Measurements from ENCODE around the gene FAH.

The FAH gene

GRCh38 chr15:80184554-80184953, 31.8 kb downstream of the FAH start:
- no peak overlapping the region for H3K4me3 ChIP-seq (ENCODE audit: low read depth, low read length)
- no peak for TF ChIP-seq CTCF (IDR thresholded peaks at IDR 0.05; ENCODE audit: low read depth, low read length)

- TF ChIP-seq CTCF (IDR thresholded peaks at IDR 0.05; ENCODE audit: low read depth, low read length), result no peak
- no peak overlapping the region for H3K4me3 ChIP-seq (ENCODE audit: low read depth, low read length)
Observed at GRCh38 chr15:80185152-80185551, 32.4 kb downstream of the FAH start.

- H3K4me3 ChIP-seq (ENCODE audit: low read depth, low read length), result no peak overlapping the region
- TF ChIP-seq CTCF (IDR thresholded peaks at IDR 0.05; ENCODE audit: low read depth, low read length), result no peak
Observed at GRCh38 chr15:80186066-80186465, 33.3 kb downstream of the FAH start.

GRCh38 chr15:80186597-80186996, 33.8 kb downstream of the FAH start:
- no peak overlapping the region for H3K4me3 ChIP-seq (ENCODE audit: low read depth, low read length)
- TF ChIP-seq CTCF (IDR thresholded peaks at IDR 0.05; ENCODE audit: low read depth, low read length), result no peak

GRCh38 chr15:80188251-80188650, 35.5 kb downstream of the FAH start:
- H3K4me3 ChIP-seq (ENCODE audit: low read depth, low read length), result no peak overlapping the region
- TF ChIP-seq CTCF (IDR thresholded peaks at IDR 0.05; ENCODE audit: low read depth, low read length), result no peak

- TF ChIP-seq CTCF (IDR thresholded peaks at IDR 0.05; ENCODE audit: low read depth, low read length), result no peak
Observed at GRCh38 chr15:80191198-80191597, 38.4 kb downstream of the FAH start.

GRCh38 chr15:80191897-80192595, 39.2 kb downstream of the FAH start:
- no peak overlapping the region for H3K4me3 ChIP-seq (ENCODE audit: low read depth, low read length)
- TF ChIP-seq CTCF (IDR thresholded peaks at IDR 0.05; ENCODE audit: low read depth, low read length), result no peak

More at GRCh38 chr15:80191198-80191597, 38.4 kb downstream of the FAH start:
- H3K4me3 ChIP-seq (ENCODE audit: low read depth, low read length), result no peak overlapping the region
